ENCODE results near the gene DDHD1.

DDHD1 gene

GRCh38 chr14:53016919-53017318 lies 136.2 kb downstream of the DDHD1 start:
- Histone ChIP-seq H3K27ac (ENCODE audit: low read depth, low read length) (no peak overlapping the region), H3F3A (ENCODE audit: insufficient read depth) (no peaks in the 10 kb centered on the region)
- no peak for TF ChIP-seq EZH2phosphoT487 (conservative IDR thresholded peaks at IDR 0.05; ENCODE audit: low read length)
- TF ChIP-seq CTCF (IDR thresholded peaks at IDR 0.05; ENCODE audit: insufficient read depth, low read length, poor library complexity, severe bottlenecking), result no peak

DNA sequence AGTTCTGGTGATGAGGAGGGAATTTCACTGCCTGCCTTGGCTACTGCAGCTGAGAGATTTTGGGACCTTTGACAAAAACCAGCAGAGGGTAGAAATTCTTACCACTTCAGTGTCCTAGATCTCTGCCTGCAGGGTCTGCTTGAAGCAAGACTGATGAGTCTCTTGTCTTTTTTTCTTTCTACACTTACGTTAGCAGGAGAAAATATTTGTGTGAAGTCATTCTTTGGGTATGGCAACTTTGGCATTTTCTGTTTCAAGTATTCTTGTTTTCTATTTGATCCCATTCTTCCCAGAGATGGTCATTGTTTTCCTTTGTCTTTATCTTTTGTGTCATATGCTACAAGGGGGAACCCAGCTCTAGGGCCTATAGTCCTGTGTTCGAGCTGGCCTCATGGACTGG lies 136.6 kb downstream of the DDHD1 start:
- H3K4me3 ChIP-seq (ENCODE audit: insufficient read depth, low read length, poor library complexity, severe bottlenecking), result no peak overlapping the region
- no peaks in the 10 kb centered on the region for H3K9me3 ChIP-seq (ENCODE audit: insufficient read depth, low read length)
- H3K9ac ChIP-seq (ENCODE audit: low read length), result no peak overlapping the region
- H2AFZ ChIP-seq (ENCODE audit: low read depth, low read length, severe bottlenecking), result no peak overlapping the region
- H3K36me3 ChIP-seq (ENCODE audit: low read length), result no peaks in the 10 kb centered on the region
- no peaks in the 10 kb centered on the region for H3K79me2 ChIP-seq (ENCODE audit: insufficient read depth, low read length)
- no peaks in the 10 kb centered on the region for H3K27me3 ChIP-seq (ENCODE audit: low read length)
- H3F3A ChIP-seq (ENCODE audit: insufficient read depth), result no peaks in the 10 kb centered on the region
- no peak overlapping the region for H3K4me2 ChIP-seq (ENCODE audit: low read depth, low read length, poor library complexity, severe bottlenecking)
- no peaks in the 10 kb centered on the region for H3K9me2 ChIP-seq (replicated peaks; ENCODE audit: insufficient read depth, low read length)
- H3K27ac ChIP-seq (ENCODE audit: low read depth, low read length), result no peak overlapping the region
- H4K20me1 ChIP-seq (ENCODE audit: low read depth, low read length), result no peaks in the 10 kb centered on the region
- TF ChIP-seq CTCF (IDR thresholded peaks at IDR 0.05; ENCODE audit: insufficient read depth, low read length, poor library complexity, severe bottlenecking) (no peak), EZH2phosphoT487 (conservative IDR thresholded peaks at IDR 0.05; ENCODE audit: low read length) (no peak)

More at GRCh38 chr14:53016919-53017318, 136.2 kb downstream of the DDHD1 start:
- Histone ChIP-seq H3K9me3 (ENCODE audit: insufficient read depth, low read length) (no peaks in the 10 kb centered on the region), H3K27me3 (ENCODE audit: low read length) (no peaks in the 10 kb centered on the region), H3K9ac (ENCODE audit: low read length) (no peak overlapping the region), H4K20me1 (ENCODE audit: low read depth, low read length) (no peaks in the 10 kb centered on the region), H3K4me2 (ENCODE audit: low read depth, low read length, poor library complexity, severe bottlenecking) (no peak overlapping the region), H3K36me3 (ENCODE audit: low read length) (no peaks in the 10 kb centered on the region), H2AFZ (ENCODE audit: low read depth, low read length, severe bottlenecking) (no peak overlapping the region), H3K9me2 (replicated peaks; ENCODE audit: insufficient read depth, low read length) (no peaks in the 10 kb centered on the region), H3K79me2 (ENCODE audit: insufficient read depth, low read length) (no peaks in the 10 kb centered on the region), H3K4me3 (ENCODE audit: insufficient read depth, low read length, poor library complexity, severe bottlenecking) (no peak overlapping the region)

GRCh38 chr14:53011053-53011462 lies 142.1 kb downstream of the DDHD1 start:
- Histone ChIP-seq H3K9me3 (ENCODE audit: insufficient read depth, low read length) (no peaks in the 10 kb centered on the region), H3K27me3 (ENCODE audit: low read length) (no peaks in the 10 kb centered on the region), H3K9ac (ENCODE audit: low read length) (no peak overlapping the region), H3K36me3 (ENCODE audit: low read length) (no peaks in the 10 kb centered on the region), H4K20me1 (ENCODE audit: low read depth, low read length) (no peaks in the 10 kb centered on the region), H3K27ac (ENCODE audit: low read depth, low read length) (no peak overlapping the region), H2AFZ (ENCODE audit: low read depth, low read length, severe bottlenecking) (no peak overlapping the region), H3K79me2 (ENCODE audit: insufficient read depth, low read length) (no peaks in the 10 kb centered on the region), H3K4me3 (ENCODE audit: insufficient read depth, low read length, poor library complexity, severe bottlenecking) (no peak overlapping the region), H3K4me2 (ENCODE audit: low read depth, low read length, poor library complexity, severe bottlenecking) (no peak overlapping the region), H3K9me2 (replicated peaks; ENCODE audit: insufficient read depth, low read length) (no peaks in the 10 kb centered on the region), H3F3A (ENCODE audit: insufficient read depth) (no peaks in the 10 kb centered on the region)
- TF ChIP-seq CTCF (IDR thresholded peaks at IDR 0.05; ENCODE audit: insufficient read depth, low read length, poor library complexity, severe bottlenecking) (no peak), EZH2phosphoT487 (conservative IDR thresholded peaks at IDR 0.05; ENCODE audit: low read length) (no peak)
